HG02642 (cell line): ENCODE data around the gene MYO5C.
"Not testable (repeated sequence)": the region's sequence is repeated elsewhere in the genome, so short reads cannot be mapped to it uniquely, and the experiment has no call there.

Experiments
- ATAC-seq: cut with Tn5 transposase; IDR thresholded peaks from one replicate; pipeline ENCODE4 v1.9.1; 2021; ENCODE audit warnings: mild to moderate bottlenecking; ENCODE audit not compliant: unreplicated experiment, poor library complexity

Gene MYO5C

DNA sequence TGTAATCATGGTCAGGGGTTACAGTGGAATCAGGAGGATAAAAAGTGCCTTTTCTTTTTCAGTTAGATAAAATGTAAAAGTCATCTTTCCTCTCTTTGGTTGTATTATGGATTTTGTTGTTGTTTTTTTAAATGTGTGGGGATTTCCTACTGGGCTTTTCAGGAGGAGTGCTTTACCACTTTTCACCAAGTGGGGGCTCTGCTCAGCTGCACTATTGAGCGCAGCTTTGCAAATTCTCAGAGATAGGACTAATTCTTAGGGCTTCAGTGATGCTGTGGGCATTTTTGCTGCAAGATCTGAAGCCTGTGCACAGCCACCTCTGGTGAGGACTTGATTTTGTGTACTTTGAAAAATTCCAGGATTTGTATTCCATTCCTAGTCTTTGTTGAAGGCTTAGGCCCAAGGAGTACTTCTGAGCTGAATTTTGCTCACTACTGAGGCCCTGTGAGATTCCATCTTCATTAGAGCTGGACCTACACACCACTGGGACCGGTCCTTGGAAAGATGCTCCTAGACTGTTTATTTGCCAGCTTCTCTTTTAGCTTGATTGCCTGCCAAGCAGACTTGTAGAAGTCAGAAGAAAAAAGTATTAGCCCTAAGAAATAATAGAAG lies 111.9 kb downstream of the MYO5C start:
- no peak for ATAC-seq

DNA sequence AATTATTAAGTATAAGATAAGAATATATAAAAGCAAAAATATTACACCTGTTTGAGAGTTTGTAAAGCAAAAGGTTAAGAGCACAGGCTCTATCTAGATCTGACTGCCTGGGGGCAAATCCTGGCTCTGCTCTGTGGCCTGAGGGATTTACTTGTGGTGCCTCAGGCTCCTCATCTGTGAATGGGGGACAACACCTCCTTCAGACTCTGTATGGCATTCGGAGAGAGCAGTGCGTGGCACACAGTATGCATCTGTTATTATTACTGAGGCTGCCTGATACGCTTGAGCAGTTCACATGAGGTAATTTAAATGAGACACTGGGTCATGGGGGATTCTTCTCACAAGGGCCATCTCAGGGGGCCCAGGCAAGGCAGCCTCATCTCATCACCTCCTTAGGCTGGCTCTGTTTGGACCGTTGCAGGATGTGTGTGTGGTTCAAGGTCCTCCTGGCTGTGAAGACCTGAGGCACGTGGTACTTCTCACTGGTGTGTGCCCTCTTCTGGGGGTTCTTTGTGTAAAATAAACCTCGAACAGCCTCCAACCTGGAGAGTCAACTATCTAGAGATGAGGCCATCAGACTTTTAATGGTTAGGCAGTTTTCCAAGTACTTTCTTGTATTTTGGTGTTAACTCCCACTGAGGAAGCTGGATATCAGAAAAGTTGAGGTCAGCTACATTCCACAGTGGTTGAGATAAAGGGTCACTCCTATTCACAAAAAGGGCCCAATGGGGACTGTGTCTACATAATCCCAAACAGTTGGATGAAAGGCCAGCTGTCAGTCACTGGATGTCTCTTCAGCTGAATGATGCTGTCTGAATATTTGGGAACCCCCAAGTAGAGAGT lies 113.4 kb downstream of the MYO5C start:
- no peak for ATAC-seq

DNA sequence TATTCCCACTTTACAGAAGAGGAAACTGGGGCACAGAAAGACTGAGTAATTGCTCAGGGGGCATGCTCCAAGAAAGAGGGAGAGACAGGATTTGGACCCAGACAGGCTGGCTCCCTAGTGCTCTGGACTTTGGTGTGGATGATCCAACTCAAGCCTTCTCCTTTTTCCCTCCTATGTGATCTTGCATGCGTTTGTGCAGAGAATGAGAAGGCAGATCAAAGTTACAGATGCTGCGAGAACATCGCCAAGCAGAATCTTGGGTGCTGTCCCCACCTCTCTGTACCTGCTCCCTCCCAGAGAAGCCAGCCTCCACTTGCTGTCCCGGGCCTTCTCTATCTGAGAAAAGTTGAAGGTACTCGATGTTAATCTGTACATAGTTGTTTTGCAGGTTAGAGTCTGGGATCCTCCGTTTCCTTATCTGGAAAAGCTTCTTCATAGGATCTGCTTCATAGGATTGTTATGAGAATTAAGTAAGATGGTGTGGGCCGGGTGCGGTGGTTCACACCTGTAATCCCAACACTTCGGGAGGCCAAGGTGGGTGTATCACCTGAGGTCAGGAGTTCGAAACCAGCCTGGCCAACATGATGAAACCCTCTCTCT lies 114.7 kb downstream of the MYO5C start:
- no peak for ATAC-seq

DNA sequence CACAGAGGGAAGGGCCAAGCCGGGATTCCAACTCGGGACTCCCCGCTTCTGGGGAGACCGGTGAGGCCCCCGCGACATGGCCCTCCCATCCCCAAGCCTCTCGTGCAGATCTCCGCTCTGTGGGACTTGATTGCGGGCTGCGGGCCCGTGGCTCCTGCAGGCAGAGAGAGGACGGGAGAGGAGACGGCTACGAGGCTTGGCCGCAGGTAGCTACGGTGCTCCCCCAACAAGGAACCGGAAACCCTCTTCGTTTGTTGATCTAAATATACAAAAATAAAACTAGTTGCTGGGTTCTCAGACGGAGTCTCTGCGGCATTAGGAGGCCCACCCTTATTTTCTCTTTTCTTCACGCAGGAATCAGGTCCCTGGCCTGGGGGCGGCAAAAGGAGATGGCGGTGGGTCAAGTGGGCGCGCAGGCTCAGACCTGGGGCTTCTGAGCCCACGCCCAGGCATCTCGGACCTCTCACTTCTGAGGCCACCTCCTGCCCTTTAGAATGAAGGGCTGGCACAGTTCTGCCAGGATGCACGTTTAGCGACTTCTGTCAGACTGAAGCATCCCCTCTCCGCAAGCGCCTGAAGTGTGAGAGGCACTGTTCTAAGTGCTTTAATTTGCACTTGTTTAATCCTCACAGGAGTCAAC lies 115.3 kb downstream of the MYO5C start:
- peak; percentile 33 for ATAC-seq

DNA sequence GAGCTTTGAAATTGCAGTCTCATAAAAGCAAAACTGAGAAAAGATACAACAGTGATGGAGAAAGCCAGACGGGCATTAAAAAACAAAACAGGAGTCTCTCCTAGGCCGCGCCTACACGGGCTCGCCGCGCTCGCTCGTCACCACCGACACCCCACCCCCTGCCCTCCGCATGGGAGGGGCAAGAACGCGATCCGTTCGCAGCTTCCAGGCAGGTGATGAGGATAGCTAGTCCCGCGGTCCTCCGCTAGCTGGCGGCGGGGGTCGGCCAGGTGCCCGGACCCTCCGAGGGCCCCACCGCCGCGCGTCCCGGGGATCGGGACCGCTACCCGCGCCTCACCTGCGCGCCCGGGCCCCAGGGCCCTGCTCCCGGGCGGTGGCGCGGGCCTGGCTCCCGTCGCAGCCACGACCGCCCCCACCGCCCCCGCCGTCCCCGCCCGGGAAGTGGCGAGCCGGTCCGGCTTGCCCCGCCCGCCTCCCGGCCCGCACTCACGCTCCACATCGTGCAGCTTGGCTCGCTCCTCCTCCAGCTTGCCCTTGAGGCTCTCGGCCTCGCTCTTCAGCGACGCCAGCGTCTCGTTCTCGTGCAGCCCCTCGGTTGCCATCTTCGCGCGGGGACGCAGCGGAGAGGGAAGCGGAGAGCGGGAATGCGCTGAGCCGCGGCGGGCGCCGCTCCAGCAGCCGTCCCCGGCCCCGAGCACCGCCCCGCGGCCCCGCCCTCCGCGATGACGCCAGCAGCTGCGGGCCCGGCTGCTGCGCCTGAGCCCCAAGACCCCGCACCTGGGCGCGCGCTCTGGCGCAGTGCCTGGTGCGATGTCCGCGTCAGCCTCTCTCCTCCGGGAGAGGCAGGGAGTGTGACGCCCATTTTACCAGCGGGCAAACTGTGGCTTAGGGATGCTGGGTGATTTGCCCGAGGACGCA lies 116.1 kb downstream of the MYO5C start:
- ATAC-seq = peak; percentile 87

DNA sequence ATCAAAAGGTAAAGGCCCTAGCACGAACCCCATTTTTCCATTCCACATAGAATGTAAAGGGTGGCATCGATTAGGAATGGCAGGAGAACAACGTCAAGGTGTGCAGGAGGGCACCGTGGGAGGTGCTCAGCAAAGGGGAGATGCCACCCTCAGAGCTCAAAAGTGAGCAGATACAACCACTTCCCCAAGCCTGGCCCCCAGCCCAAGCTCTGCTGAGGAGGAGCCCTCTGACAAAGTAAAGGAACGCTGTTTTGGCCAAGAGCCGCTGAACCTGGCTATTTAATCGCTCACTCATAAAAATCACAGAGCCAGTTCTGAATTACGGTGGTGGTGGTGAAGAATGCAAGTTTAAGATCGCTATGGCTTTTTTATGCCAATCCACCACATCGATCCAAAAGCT lies 116.8 kb downstream of the MYO5C start:
- no peak for ATAC-seq

- ATAC-seq = no peak
These were observed 122.7 kb downstream of the MYO5C start for GRCh38 chr15:52172869-52173268.

GRCh38 chr15:52171807-52172206 lies 123.8 kb downstream of the MYO5C start:
- ATAC-seq = no peak

GRCh38 chr15:52171386-52171785 lies 124.2 kb downstream of the MYO5C start:
- no peak for ATAC-seq

- not testable (repeated sequence) for ATAC-seq
These were observed 125.4 kb downstream of the MYO5C start for GRCh38 chr15:52170199-52170598.

- ATAC-seq = not testable (repeated sequence)
These were observed 130.0 kb downstream of the MYO5C start for GRCh38 chr15:52165494-52166131.

DNA sequence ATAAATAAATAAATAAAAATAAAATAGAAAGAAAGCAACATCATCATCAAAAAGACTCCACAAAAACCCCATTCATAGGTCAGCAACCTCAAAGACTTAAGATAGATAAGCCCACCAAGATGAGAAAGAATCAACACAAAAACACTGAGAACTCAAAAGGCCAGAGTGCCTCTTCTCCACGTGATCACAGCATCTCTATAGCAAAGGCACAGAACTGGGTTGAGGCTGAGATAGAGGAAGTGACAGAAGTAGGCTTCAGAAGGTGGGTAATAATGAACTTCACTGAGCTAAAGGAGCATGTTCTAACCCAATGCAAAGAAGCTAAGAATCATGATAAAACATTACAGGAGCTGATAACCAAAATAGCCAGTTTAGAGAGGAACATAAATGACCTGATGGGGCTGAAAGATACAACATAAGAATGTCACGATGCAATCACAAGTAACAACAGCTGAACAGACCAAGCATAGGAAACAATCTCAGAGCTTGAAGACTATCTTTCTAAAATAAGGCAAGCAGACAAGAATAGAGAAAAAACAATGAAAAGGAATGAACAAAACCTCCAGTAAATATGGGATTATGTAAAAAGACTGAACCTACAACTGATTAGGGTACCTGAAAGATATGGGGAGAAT lies 130.9 kb downstream of the MYO5C start:
- no peak for ATAC-seq

GRCh38 chr15:52163321-52164190 lies 132.0 kb downstream of the MYO5C start:
- no peak for ATAC-seq

GRCh38 chr15:52162876-52163275 lies 132.7 kb downstream of the MYO5C start:
- no peak for ATAC-seq

- no peak for ATAC-seq
These were observed 133.3 kb downstream of the MYO5C start for GRCh38 chr15:52162260-52162659.

- no peak for ATAC-seq
These were observed 134.1 kb downstream of the MYO5C start for GRCh38 chr15:52161406-52161966.

GRCh38 chr15:52159645-52160044 lies 136.0 kb downstream of the MYO5C start:
- ATAC-seq = no peak
